HG02610 (cell line): Measurements from ENCODE around the gene SORCS1.

Experiments used
- ATAC-seq: cut with Tn5 transposase; IDR thresholded peaks from one replicate; pipeline ENCODE4 v1.9.1; 2021; ENCODE audit warnings: mild to moderate bottlenecking, moderate library complexity; ENCODE audit not compliant: unreplicated experiment

The SORCS1 gene

DNA sequence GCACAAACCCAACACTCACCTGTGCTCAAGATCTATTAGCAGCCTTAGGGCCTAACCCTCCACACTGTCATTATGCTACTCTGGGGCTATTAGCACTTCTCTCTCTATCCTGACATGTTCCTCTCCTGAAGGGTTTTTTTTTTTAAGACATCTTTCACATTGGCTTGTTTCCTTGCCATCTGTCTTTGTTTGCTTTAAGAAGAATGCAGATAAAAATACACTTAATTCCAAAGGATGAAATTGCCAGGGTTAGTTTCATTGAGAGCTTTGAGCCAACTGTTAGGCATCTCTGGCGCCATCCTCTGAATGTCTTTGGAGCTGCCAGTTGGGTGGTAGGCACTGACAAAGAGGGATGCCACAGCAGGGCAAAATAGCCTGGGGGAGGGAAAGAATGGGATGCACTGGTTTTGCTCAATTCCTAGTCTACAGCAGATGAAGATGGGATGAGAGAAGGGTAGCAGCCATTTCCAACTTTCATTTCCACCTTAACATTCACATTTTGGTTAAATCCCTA lies 399.2 kb downstream of the SORCS1 start:
- no peak for ATAC-seq

DNA sequence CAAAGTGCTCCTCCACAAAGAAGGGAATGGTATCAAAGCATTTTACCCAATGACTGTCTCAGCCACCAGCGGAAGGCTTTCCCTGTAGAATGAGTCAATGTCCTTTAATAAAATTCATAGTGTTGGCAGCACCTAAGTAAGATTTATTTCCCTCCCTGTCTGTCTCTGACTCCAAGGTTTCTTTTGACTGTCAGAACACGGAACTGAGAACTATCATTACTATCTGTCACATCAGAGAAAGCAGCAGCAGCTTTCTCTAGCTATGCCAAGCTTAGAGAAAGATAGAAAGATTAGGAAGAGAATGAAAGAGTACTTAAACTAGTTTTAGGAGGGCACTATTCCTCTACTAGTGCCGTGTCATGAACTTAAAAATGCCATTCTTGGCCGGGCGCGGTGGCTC lies 400.1 kb downstream of the SORCS1 start:
- no peak for ATAC-seq

DNA sequence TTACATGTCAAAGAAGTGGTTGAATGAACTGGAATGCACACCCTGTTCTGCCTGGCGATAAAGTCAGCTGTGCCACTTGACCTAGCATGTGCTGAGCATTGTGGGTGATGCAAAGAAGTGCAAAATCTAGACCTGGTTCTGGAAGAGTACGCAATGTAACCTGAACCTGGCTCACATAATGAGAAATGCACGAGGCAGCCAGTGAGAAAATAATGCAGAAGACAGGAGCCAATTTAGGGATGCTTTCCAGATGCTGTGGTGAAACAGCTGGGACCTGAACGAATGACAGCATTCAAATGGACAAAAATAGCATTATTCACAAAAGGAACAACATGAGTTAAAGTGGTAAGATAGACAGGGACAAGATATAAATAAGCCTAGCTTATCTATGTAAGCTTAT lies 402.6 kb downstream of the SORCS1 start:
- no peak for ATAC-seq

- ATAC-seq: no peak
Measured at GRCh38 chr10:106757521-106757920, 407.0 kb downstream of the SORCS1 start.

DNA sequence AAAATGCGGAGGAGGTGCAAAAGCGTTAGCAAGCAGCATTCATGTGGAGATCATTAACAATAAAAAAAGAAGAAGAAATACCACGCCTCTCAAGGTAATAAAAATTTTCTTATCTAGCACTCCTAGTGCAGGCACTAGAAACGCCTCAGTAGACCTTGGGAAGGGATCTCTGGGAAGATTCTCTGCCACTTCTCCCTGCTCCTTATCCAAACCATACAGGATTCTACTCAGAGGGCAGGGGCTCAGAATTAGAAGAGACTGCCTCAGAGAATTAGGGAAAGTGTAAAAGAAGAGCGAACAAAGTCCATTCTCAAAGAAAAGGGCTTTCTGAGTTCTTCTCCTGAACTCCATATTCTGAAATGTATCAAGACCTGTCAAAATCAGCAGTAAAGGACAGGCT lies 413.4 kb downstream of the SORCS1 start:
- ATAC-seq: no peak

GRCh38 chr10:106746868-106747267 lies 417.6 kb downstream of the SORCS1 start:
- ATAC-seq: no peak

- ATAC-seq: no peak
Measured at GRCh38 chr10:106741006-106741530, 423.4 kb downstream of the SORCS1 start.

GRCh38 chr10:106740071-106740470 lies 424.4 kb downstream of the SORCS1 start:
- no peak for ATAC-seq

DNA sequence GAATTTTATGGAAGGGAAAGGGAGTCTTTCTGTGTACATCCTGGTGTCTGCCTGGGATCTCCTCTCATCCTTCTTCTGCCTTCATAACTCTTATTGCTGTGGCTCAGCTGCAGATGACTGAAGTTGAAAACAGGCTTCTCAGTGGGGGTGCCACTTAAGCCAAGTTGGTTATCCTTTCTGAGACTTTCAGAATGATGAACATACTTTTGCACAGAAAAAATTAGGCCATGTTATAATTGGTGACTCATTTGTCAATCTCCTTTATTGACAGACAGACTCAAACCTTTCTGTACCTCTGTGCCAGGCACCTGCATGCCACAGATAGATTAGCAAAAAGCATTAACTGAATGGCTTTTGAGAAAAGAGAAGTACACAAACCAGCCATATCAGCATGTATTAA lies 430.3 kb downstream of the SORCS1 start:
- no peak for ATAC-seq

DNA sequence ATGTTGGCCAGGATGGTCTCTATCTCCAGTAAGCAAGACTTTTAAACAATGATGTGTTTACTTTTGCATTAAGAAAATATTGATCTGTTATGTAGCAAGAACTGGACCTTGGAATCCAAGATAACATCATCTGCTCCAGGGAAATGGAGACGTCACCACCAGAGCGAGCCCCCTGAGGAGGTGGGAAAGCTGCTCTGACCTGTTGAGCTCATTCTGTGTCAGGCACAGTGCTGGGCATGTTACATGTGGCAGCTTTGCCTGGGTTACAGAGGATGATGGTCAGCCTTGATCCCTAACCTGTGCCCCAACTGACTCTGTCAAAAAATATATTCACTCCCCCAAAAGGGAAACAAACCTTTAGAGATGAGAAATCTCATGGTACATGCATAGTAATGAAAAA lies 436.3 kb downstream of the SORCS1 start:
- ATAC-seq: no peak

GRCh38 chr10:106727170-106727569 lies 437.3 kb downstream of the SORCS1 start:
- ATAC-seq: no peak

DNA sequence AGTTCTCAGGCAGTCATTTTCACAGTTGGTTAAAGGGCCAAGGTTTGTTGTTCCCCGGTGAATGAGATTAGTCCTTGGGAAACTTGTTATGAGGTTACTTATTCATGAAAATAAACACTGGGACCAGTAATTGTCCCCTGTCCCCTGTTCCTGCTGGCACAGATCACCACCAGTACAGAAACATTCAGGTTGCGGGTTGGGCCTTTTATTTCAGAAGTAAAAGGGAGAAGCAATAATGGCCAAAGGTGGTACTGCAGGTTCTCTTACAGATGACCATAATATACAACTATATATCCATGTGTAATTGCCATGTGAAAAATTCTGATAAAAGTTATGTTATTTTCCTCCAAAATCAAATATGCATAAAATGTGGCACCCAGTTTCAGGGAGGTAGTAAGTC lies 442.0 kb downstream of the SORCS1 start:
- ATAC-seq: no peak

GRCh38 chr10:106720683-106721082 lies 443.8 kb downstream of the SORCS1 start:
- ATAC-seq: no peak

DNA sequence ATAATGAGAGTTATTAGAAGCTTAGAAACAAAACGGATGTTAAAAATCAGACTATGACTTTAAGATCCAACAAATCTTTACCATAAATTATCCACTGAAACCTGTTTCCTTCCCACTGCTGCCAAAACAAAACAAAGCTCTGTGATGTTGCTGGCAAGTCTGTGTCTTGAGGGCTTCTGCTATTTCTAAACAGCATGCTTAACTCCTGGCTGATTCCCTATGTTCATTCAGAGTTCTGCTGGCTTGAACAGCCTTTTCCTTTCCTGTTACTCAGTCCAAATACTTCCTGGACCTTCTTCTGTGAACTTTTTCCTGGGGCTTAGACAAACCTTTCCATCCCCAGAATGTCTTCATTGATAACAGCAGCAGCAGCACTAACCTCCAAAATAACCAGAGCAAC lies 448.1 kb downstream of the SORCS1 start:
- no peak for ATAC-seq

GRCh38 chr10:106714734-106715555 lies 449.6 kb downstream of the SORCS1 start:
- no peak for ATAC-seq

- no peak for ATAC-seq
Measured at GRCh38 chr10:106713846-106714245, 450.7 kb downstream of the SORCS1 start.

DNA sequence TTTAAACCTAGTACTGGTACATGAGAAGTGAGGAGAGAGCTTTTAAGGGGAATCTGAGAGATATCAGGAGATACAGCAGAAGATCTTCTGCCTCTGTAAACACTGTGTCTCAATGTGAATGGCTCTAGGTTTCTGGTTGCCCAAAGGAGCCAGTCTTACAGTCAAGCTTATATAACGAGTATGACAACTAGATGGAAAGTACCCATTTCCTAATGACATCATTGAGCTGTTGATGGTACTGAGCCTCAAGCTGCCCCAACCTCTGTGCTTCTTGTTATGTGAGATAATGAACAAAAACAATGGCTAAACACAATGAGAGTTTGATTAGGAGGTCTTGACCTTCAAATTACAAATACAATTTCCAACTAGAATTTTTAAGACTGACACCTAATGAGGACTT lies 451.5 kb downstream of the SORCS1 start:
- ATAC-seq: peak; percentile 76

- ATAC-seq: peak; percentile 62
Measured at GRCh38 chr10:106711313-106711906, 453.1 kb downstream of the SORCS1 start.

DNA sequence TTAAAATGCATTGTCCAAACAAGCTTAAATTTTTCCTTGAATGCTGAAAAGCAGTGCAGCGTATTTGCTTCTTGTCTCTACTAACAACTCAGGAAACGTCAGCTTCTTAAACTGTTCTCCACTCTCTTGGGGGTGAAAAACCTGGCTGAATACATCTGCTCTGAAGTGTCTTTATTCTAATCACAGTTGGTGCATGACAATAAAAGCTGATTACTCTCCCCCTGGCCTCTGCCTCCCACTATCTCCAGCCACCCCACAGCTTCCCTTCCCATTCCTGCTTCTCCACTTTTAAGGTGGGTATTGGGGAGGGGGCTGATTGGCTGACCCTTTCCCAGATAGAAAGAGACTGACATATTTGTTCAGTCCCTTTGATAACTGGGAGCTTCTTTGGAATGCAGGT lies 456.0 kb downstream of the SORCS1 start:
- ATAC-seq: no peak

GRCh38 chr10:106707657-106708056 lies 456.8 kb downstream of the SORCS1 start:
- no peak for ATAC-seq

DNA sequence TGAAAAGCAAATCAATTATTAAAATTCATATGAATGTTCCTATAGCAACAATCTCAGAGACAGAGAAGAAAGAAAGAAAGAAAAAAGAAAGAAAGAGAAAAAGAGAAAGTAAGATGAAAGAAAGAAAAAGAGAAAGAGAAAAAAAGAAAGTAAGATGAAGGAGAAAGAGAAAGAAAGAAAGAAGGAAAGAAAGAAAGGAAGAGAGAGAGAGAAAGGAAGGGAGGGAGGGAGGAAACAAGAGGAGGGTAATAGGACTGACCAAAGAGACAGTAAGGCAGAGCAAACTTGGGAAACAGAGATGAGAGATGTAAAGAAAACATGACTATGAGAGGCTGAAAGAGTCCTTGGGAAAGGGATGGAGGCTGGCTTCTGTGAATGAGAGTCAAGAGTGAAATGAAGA lies 458.4 kb downstream of the SORCS1 start:
- ATAC-seq: no peak

DNA sequence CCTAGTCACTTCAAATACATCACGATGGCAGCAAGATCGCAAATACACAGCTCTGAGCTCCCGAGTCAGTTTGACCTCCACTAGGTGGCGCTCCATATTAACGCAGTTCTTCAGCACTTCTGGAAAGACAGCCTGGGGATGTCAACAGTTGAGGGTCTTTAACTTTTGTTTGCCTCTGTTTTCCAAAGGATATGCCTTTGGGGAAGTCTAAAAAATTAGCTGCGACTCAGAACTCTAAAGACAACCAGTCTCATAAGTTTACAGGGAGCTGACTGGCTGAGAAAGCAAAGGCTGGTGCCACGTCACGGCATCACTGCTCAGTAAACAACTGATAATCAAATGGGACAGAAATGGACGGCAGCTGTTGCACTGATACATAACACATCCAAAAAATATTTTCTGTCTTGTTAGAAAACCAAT lies 458.8 kb downstream of the SORCS1 start:
- ATAC-seq: peak; percentile 67
